Colonic mucosa (tissue), 4 donors: ENCODE measurements around the gene TMEM86B. TPM values are rescaled to one million over a fixed set of nuclear protein-coding genes. Genes with fewer than 3 reads are reported as not detected.

ENCODE experiments used
- DNase-seq: peaks from one replicate; pipeline ENCODE4 v3.0.0-alpha.2; 2020
- H3K27ac ChIP-seq: fragments of 200-600 bp; one replicate; pipeline ENCODE4 v1.8.0; 2021
- H3K27me3 ChIP-seq: fragments of 200-600 bp; one replicate; pipeline ENCODE4 v1.8.0; 2021
- H3K36me3 ChIP-seq: fragments of 200-600 bp; one replicate; pipeline ENCODE4 v1.8.0; 2021
- H3K4me1 ChIP-seq: fragments of 200-600 bp; one replicate; pipeline ENCODE4 v1.8.0; 2021; ENCODE audit warnings: mild to moderate bottlenecking
- H3K4me3 ChIP-seq: fragments of 200-600 bp; one replicate; pipeline ENCODE4 v1.8.0; 2021
- H3K9ac ChIP-seq, 2 donors: one replicate each; pipeline ENCODE4 v1.7.0; 2013; ENCODE audit warnings: control low read depth in 2 of 2, low read depth in 2 of 2, low read length in 2 of 2
- H3K9me3 ChIP-seq: fragments of 200-600 bp; one replicate; pipeline ENCODE4 v1.8.0; 2021
- intact Hi-C: fragments of 100-400 bp; cut with DNase I; formaldehyde crosslinking; loops from one replicate; pipeline ENCODE4 v1.14.1; 2022
- total RNA-seq, 2 donors: library from RNA; stranded (reverse); fragmentation: NEBNext Ultra II Directional in 1 of 2; extraction: Animal tissue kit (Norgen Biotek cat#: 25700) in 1 of 2; gene quantifications; one replicate each; pipeline ENCODE4 v1.2.1, GENCODE V29; 2021
- TF ChIP-seq, protein P1 (sequence below): fragments of 200-600 bp; IDR thresholded peaks from one replicate; pipeline ENCODE4 v1.8.0; 2022; ENCODE audit warnings: antibody characterized with exemption, mild to moderate bottlenecking
- donor health status: healthy.
- donor health status: DM: no; HTN: no; CAD: no.
- donor health status: DM: no; HTN: no; CAD: no.

TMEM86B gene
- total RNA-seq, 2 donors from 2014 or later: 2.1 to 5.3 TPM

DNA sequence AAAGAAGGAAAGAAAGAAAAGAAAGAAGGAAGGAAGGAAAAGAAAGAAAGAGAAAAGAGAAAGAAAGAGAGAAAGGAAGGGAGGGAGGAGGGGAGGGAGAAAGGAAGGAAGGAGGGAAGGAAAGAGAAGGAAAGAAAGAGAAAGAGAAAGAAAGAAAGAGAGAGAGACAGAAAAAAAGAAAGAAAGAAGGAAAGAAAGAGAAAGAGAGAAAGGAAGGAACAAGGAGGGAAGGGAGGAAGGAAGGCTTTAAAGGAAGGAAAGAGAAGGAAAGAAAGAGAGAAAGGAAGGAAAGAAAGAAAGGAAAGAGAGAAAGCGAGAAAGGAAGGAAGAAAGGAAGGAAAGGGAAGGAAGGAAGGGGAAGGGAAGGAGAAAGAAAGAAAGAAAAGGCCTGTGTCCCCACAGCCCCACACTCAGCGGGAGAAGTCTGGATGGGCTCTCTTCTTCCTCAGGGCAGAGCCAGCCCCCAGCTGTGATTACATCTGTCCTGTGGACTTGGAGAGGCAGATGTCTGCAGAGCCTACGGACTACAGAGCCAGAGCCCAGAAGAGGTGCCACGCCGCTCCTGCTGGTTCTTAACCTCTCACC lies 28.9 kb downstream of the TMEM86B start:
- intact Hi-C loops: no loop called here
- Histone ChIP-seq H3K4me1 (no peaks in the 10 kb centered on the region), H3K36me3 (no peaks in the 10 kb centered on the region), H3K4me3 (no peak overlapping the region), H3K9ac (no peak overlapping the region), H3K27ac (no peak overlapping the region), H3K9me3 (no peaks in the 10 kb centered on the region), H3K27me3 (no peaks in the 10 kb centered on the region)
- TF ChIP-seq, protein P1, sequence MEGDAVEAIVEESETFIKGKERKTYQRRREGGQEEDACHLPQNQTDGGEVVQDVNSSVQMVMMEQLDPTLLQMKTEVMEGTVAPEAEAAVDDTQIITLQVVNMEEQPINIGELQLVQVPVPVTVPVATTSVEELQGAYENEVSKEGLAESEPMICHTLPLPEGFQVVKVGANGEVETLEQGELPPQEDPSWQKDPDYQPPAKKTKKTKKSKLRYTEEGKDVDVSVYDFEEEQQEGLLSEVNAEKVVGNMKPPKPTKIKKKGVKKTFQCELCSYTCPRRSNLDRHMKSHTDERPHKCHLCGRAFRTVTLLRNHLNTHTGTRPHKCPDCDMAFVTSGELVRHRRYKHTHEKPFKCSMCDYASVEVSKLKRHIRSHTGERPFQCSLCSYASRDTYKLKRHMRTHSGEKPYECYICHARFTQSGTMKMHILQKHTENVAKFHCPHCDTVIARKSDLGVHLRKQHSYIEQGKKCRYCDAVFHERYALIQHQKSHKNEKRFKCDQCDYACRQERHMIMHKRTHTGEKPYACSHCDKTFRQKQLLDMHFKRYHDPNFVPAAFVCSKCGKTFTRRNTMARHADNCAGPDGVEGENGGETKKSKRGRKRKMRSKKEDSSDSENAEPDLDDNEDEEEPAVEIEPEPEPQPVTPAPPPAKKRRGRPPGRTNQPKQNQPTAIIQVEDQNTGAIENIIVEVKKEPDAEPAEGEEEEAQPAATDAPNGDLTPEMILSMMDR: no peak
- DNase-seq: no peak

DNA sequence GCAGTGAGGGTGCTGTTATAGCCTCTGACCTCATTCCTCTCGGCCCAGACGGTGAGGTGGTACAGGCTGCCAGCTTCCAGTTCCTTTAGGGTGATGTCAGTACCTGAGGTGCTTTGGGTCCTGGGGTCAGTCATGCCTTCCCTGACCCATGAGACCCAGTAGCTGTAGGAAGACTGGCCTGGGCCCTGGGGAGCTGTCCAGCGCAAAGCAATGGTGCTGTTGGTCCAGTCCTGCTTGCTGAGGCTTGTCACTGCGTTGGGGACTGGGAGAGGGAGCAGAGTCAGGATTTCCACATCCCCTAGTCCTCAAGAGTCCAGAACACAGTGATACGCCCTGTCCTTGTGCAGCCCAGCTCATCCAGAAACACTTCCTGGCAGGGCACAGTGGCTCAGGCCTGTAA lies 29.9 kb downstream of the TMEM86B start:
- Histone ChIP-seq H3K4me3 (no peak overlapping the region), H3K36me3 (no peaks in the 10 kb centered on the region), H3K4me1 (no peaks in the 10 kb centered on the region), H3K9me3 (no peaks in the 10 kb centered on the region), H3K27ac (no peak overlapping the region), H3K9ac (no peak overlapping the region), H3K27me3 (no peaks in the 10 kb centered on the region)
- intact Hi-C loops: no loop called here
- DNase-seq: no peak
- TF ChIP-seq, protein P1: no peak

DNA sequence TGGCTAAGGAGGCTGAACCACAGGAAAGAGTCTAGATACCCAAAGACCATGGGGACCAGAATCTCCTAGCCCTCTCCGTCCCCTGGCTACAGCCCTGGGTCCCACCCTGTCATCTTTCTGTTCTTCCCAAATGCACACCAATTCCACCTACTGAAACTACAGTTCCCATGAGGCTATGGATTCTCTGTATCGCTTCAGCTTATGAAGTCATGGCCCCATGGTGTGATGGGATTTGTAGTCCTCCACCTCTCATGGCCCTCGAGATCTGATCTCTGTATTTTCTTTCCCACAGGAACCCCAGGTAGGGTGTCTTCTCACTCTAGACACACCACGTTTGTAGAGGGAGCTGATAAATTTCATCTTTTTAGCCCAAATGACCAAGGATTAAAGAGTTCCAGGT lies 31.0 kb downstream of the TMEM86B start:
- intact Hi-C loops: no loop called here
- Histone ChIP-seq H3K27me3 (no peaks in the 10 kb centered on the region), H3K9ac (no peak overlapping the region), H3K9me3 (no peaks in the 10 kb centered on the region), H3K4me3 (no peak overlapping the region), H3K4me1 (no peaks in the 10 kb centered on the region), H3K36me3 (no peaks in the 10 kb centered on the region), H3K27ac (no peak overlapping the region)
- no peak for DNase-seq
- TF ChIP-seq, protein P1: no peak

- Histone ChIP-seq H3K27me3 (no peaks in the 10 kb centered on the region), H3K9ac (no peak overlapping the region), H3K9me3 (no peaks in the 10 kb centered on the region), H3K27ac (no peak overlapping the region), H3K36me3 (no peaks in the 10 kb centered on the region), H3K4me1 (no peaks in the 10 kb centered on the region), H3K4me3 (no peak overlapping the region)
- TF ChIP-seq, protein P1: no peak
- DNase-seq: no peak
- intact Hi-C loops: no loop called here
Observed at GRCh38 chr19:55196803-55197202, 31.8 kb downstream of the TMEM86B start.

DNA sequence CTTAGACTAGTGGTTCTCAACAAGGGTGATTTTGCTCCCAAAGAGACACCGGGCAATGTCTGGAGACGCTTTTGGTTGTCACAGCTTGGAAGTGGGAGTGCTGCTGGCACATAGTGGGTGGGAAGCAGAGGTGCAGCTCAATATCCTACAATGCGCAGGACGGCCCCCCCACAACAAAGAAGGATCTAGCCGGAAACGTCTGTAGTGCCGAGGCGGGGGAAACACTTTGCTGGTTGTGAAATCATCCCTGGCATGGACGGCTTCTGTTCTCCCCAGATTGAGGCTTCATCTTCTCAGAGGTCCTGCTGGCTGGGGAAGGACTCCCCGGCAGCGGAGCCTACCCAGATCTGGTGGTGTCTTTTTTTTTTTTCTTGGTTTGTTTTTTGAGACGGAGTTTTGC lies 35.1 kb downstream of the TMEM86B start:
- no peaks in the 10 kb centered on the region for H3K4me1 ChIP-seq
- no peak for DNase-seq
- TF ChIP-seq, protein P1: no peak
- no peak overlapping the region for H3K9ac ChIP-seq
- no peaks in the 10 kb centered on the region for H3K36me3 ChIP-seq
- no peaks in the 10 kb centered on the region for H3K27me3 ChIP-seq
- no peak overlapping the region for H3K4me3 ChIP-seq
- intact Hi-C loops: no loop called here
- no peaks in the 10 kb centered on the region for H3K9me3 ChIP-seq
- no peak overlapping the region for H3K27ac ChIP-seq
